Measurements from ENCODE around the gene FRMD8.

DNA sequence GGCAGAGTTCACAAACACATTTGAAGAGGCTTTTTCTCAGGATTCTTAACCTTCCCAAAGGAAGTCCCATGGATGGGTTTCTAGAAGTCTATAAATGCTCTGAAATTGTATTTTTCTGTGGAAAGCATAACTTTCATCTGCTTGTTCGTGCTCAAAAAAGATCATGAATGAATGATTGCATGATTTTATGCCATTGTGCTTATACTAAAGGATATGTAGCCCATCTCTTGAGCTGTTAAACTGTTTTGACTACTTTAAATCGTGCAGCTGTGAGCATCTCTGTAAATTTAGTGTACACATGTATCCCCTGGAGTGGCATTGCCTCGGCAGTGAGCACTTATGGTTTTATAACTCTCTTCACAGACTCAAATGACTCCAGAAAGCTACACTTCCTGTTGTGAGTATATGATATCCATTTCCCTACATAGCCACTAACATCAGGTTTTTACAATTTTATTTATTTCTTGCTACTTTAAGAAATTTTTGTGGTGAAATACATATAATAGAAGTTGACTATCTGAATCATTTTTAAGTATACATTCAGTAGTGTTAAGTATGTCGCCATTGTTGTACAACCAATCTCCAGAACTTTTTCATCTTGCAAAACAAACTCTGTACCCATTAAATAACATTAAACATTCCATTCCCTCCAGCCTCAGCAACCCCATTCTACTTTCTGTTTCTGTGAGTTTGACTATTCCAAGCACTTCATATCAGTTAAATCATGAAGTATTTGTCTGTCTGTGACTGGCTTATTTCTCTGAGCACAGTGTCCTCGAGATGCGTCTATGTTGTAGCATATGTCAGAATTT lies 44.2 kb downstream of the FRMD8 start:
- TF ChIP-seq, protein P1, sequence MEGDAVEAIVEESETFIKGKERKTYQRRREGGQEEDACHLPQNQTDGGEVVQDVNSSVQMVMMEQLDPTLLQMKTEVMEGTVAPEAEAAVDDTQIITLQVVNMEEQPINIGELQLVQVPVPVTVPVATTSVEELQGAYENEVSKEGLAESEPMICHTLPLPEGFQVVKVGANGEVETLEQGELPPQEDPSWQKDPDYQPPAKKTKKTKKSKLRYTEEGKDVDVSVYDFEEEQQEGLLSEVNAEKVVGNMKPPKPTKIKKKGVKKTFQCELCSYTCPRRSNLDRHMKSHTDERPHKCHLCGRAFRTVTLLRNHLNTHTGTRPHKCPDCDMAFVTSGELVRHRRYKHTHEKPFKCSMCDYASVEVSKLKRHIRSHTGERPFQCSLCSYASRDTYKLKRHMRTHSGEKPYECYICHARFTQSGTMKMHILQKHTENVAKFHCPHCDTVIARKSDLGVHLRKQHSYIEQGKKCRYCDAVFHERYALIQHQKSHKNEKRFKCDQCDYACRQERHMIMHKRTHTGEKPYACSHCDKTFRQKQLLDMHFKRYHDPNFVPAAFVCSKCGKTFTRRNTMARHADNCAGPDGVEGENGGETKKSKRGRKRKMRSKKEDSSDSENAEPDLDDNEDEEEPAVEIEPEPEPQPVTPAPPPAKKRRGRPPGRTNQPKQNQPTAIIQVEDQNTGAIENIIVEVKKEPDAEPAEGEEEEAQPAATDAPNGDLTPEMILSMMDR (IDR thresholded peaks at IDR 0.05), result no peak
- TF ChIP-seq POLR2A (IDR thresholded peaks at IDR 0.05) (peak; percentile 15), EP300 (IDR thresholded peaks at IDR 0.05) (no peak)

Measured in ovary (tissue), 3 donors.